HEK293T (cell line): ENCODE data around the gene AP2A1.

Experiments
- BHLHE40 ChIP-seq: fragments of 450-650 bp; IDR thresholded peaks from 2 replicates; pipeline ENCODE4 v1.6.1; 2016; ENCODE audit warnings: mild to moderate bottlenecking, moderate library complexity, borderline replicate concordance
- FOXM1 ChIP-seq: fragments of 450-650 bp; IDR thresholded peaks from 2 replicates; pipeline ENCODE4 v1.6.1; 2017; ENCODE audit warnings: mild to moderate bottlenecking, borderline replicate concordance
- SUZ12 ChIP-seq: fragments of 450-650 bp; IDR thresholded peaks from 2 replicates; pipeline ENCODE4 v1.6.1; 2016; ENCODE audit warnings: mild to moderate bottlenecking
- TF ChIP-seq, protein P1 (sequence below): fragments of 450-650 bp; IDR thresholded peaks from 2 replicates; pipeline ENCODE4 v1.6.1; 2016

DNA sequence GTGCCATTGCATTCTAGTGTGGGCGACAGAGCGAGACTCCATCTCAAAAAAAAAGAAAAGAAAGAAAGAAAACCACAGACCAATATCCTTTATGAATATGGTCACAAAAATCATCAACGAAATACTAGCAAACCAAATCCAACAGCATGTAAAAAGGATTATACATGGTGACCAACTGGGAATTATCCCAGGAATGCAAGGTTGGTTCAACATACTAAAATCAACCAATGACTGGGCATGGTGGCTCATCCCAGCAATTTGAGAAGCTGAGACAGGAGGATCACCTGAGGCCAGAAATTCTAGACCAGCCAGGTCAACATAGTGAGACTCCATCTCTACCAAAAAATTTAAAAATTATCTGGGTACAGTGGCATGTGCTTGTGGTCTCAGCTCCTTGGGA, 10.8 kb upstream of the AP2A1 start:
- TF ChIP-seq, protein P1, sequence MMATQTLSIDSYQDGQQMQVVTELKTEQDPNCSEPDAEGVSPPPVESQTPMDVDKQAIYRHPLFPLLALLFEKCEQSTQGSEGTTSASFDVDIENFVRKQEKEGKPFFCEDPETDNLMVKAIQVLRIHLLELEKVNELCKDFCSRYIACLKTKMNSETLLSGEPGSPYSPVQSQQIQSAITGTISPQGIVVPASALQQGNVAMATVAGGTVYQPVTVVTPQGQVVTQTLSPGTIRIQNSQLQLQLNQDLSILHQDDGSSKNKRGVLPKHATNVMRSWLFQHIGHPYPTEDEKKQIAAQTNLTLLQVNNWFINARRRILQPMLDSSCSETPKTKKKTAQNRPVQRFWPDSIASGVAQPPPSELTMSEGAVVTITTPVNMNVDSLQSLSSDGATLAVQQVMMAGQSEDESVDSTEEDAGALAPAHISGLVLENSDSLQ: no peak
- TF ChIP-seq SUZ12 (no peak), FOXM1 (no peak), BHLHE40 (no peak)
